Osteocyte (in vitro differentiated cells): ENCODE data around the gene ZNF100. TPM values are rescaled to one million over a fixed set of nuclear protein-coding genes. Genes with fewer than 3 reads are reported as not detected.
"Not testable (repeated sequence)": the region's sequence is repeated elsewhere in the genome, so short reads cannot be mapped to it uniquely, and the experiment has no call there.

Experiments used
- DNase-seq: peaks from one replicate; pipeline ENCODE4 v3.0.0; 2021; ENCODE audit warnings: mixed read lengths; ENCODE audit not compliant: unreplicated experiment; ENCODE audit errors: extremely low spot score
- H3K27ac Mint-ChIP-seq: one replicate; pipeline ENCODE4 v1.8.0; 2021; ENCODE audit warnings: mild to moderate bottlenecking, mixed read lengths; ENCODE audit not compliant: unreplicated experiment
- H3K27me3 Mint-ChIP-seq: one replicate; pipeline ENCODE4 v1.8.0; 2021; ENCODE audit warnings: mixed read lengths; ENCODE audit not compliant: unreplicated experiment
- H3K36me3 Mint-ChIP-seq: one replicate; pipeline ENCODE4 v1.8.0; 2021; ENCODE audit warnings: mixed read lengths; ENCODE audit not compliant: unreplicated experiment
- H3K4me1 Mint-ChIP-seq: one replicate; pipeline ENCODE4 v1.8.0; 2021; ENCODE audit warnings: mixed read lengths; ENCODE audit not compliant: unreplicated experiment
- H3K4me3 Mint-ChIP-seq: one replicate; pipeline ENCODE4 v1.8.0; 2021; ENCODE audit warnings: mild to moderate bottlenecking, moderate library complexity, mixed read lengths; ENCODE audit not compliant: unreplicated experiment
- H3K9me3 Mint-ChIP-seq: one replicate; pipeline ENCODE4 v1.8.0; 2021; ENCODE audit warnings: mixed read lengths; ENCODE audit not compliant: unreplicated experiment
- CTCF ChIP-seq: fragments of 200-600 bp; sonication (generic); IDR thresholded peaks from 2 replicates; pipeline ENCODE4 v1.5.0; 2021; ENCODE audit warnings: antibody characterized with exemption, mild to moderate bottlenecking, moderate library complexity
- total RNA-seq: library from RNA; stranded (reverse); gene quantifications from 2 replicates; pipeline ENCODE4 v1.2.1, GENCODE V29; 2021

The ZNF100 gene
- total RNA-seq, 1 donor from 2014 or later: 8.8 TPM

GRCh38 chr19:21688464-21688863, 78.9 kb downstream of the ZNF100 start:
- no peaks in the 10 kb centered on the region for H3K27me3 Mint-ChIP-seq
- no peaks in the 10 kb centered on the region for H3K36me3 Mint-ChIP-seq
- H3K9me3 Mint-ChIP-seq: peaks cover 42% of the 10 kb centered on the region
- H3K4me3 Mint-ChIP-seq: no peak overlapping the region
- no peak overlapping the region for H3K27ac Mint-ChIP-seq
- no peak for TF ChIP-seq CTCF
- DNase-seq: no peak
- H3K4me1 Mint-ChIP-seq: no peaks in the 10 kb centered on the region

GRCh38 chr19:21680671-21681070, 86.7 kb downstream of the ZNF100 start:
- DNase-seq: no peak
- no peak for TF ChIP-seq CTCF
- H3K4me3 Mint-ChIP-seq: no peak overlapping the region
- H3K9me3 Mint-ChIP-seq: peaks cover 38% of the 10 kb centered on the region
- H3K4me1 Mint-ChIP-seq: no peaks in the 10 kb centered on the region
- no peak overlapping the region for H3K27ac Mint-ChIP-seq
- H3K27me3 Mint-ChIP-seq: no peaks in the 10 kb centered on the region
- H3K36me3 Mint-ChIP-seq: no peaks in the 10 kb centered on the region

GRCh38 chr19:21680026-21680425, 87.4 kb downstream of the ZNF100 start:
- peaks cover 39% of the 10 kb centered on the region for H3K9me3 Mint-ChIP-seq
- no peak overlapping the region for H3K27ac Mint-ChIP-seq
- DNase-seq: no peak
- no peak overlapping the region for H3K4me3 Mint-ChIP-seq
- H3K27me3 Mint-ChIP-seq: no peaks in the 10 kb centered on the region
- H3K4me1 Mint-ChIP-seq: no peaks in the 10 kb centered on the region
- TF ChIP-seq CTCF: no peak
- no peaks in the 10 kb centered on the region for H3K36me3 Mint-ChIP-seq

GRCh38 chr19:21677696-21678418, 89.5 kb downstream of the ZNF100 start:
- Mint-ChIP-seq H3K4me3 (no peak overlapping the region), H3K4me1 (no peaks in the 10 kb centered on the region), H3K27ac (no peak overlapping the region), H3K27me3 (no peaks in the 10 kb centered on the region), H3K36me3 (no peaks in the 10 kb centered on the region), H3K9me3 (peaks cover 35% of the 10 kb centered on the region)
- TF ChIP-seq CTCF: no peak
- DNase-seq: no peak

DNA sequence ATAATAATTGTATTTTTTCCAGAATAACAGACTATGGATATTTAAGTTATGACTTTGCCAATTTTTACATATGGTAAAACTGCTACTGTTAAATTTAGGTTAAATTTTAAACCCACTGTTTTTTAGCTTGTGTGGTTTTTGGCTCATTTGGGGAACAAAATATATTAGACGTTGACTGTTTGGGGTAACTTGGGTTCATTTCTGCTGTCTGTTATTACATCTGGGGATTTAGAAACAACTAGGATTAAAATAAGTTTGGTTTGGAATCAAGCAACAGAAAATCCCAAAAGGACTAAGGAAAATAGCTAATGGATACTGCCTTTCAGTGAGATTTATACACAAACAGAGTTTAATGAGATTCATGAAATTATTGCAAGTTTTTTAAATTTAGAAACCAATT, 92.9 kb downstream of the ZNF100 start:
- Mint-ChIP-seq H3K9me3 (peaks cover 38% of the 10 kb centered on the region), H3K27ac (no peak overlapping the region), H3K36me3 (no peaks in the 10 kb centered on the region), H3K4me1 (no peaks in the 10 kb centered on the region), H3K27me3 (no peaks in the 10 kb centered on the region), H3K4me3 (no peak overlapping the region)
- no peak for TF ChIP-seq CTCF
- no peak for DNase-seq

GRCh38 chr19:21673479-21673878, 93.9 kb downstream of the ZNF100 start:
- H3K4me1 Mint-ChIP-seq, H3K27ac Mint-ChIP-seq, H3K27me3 Mint-ChIP-seq, H3K36me3 Mint-ChIP-seq, DNase-seq, H3K4me3 Mint-ChIP-seq: not testable (repeated sequence)
- peaks cover 31% of the 10 kb centered on the region for H3K9me3 Mint-ChIP-seq
